Articular chondrocyte of knee joint (primary cell): ENCODE measurements around the gene ATPAF2. TPM values are rescaled to one million over a fixed set of nuclear protein-coding genes. Genes with fewer than 3 reads are reported as not detected.

Source experiments
- total RNA-seq: library from RNA; depleted of rRNA; stranded (reverse); fragments of >200 nt; gene quantifications from 2 replicates; pipeline ENCODE4 v1.2.3, GENCODE V29; 2012

ATPAF2 gene
- 14.8 and 18.4 TPM in 2 replicates for total RNA-seq

GRCh38 chr17:18038861-18039534, at the start of gene ATPAF2, which contains the start of gene GID4:
TSS of gene ATPAF2 (minus strand) at chr17:18039168. CDS start at chr17:18039013, 155 bp downstream.
TSS of gene GID4 (plus strand) at chr17:18039408. CDS start at chr17:18039465, 57 bp downstream.

DNA sequence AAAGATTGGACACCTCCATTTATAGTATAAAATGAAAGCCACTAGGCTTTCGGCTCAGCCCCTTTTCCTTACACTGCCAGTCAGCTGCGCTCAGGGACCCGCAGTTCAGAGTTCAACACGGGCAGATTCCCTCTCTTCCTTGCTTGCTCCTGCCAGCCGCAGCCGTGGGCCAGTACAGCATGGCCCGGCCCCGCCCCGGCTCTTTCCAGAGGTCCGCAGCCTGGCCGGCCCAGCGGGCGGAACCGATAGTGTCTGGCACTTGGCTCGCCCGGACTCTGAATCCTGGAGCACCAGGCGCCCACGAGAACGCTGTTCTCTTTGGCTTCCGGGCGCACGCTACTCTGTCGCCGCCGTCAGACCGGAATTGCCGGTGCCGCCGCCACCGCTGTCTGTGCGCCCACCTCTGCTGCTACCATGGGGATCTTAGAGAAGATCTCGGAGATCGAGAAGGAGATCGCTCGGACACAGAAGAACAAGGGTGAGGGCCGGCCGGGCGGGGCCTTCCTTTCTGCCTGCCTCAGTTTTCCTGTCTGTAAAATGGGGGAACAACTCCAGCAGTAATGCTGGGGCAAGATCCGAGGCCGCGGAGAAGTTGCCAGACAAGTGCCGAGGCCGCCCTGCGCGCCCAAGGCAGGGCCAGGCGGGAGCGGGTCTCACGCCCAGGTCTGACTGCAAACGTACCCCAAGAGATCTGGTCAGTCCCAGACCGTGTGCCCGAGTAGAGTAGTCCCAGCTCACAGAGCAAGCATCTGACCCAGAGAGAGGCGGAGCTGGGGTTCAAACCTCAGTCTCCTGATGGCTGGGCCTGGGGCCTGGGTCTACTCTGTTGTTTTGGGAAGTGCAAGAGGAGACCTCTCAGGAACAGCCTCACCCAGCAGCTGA, 48.9 kb upstream of the ATPAF2 start, which contains the start of gene DRG2:
Gene DRG2, plus strand, starts transcription at position 339 of the 882 bp plus-strand sequence. Its CDS starts 76 bp downstream, at position 415.

GRCh38 chr17:17972126-17972951, 66.6 kb downstream of the ATPAF2 start, which contains the start of the genes DRC3 and TOM1L2:
TSS of gene DRC3 (plus strand) at chr17:17972862. CDS start at chr17:17977599, 4,737 bp downstream.
TSS of gene TOM1L2 (minus strand) at chr17:17972400. CDS start at chr17:17972313, 87 bp downstream.

Other genes starting within 250 kb of the ATPAF2 start
- 26.4 and 47.6 TPM in 2 replicates for gene SREBF1, start 202.2 kb downstream of the ATPAF2 start, total RNA-seq
- 42.6 and 60.2 TPM in 2 replicates for gene TOM1L2, start 66.8 kb downstream of the ATPAF2 start, total RNA-seq
- gene DRC3, start 66.3 kb downstream of the ATPAF2 start, total RNA-seq, result 2.1 and 2.7 TPM in 2 replicates
- 14.2 and 18.0 TPM in 2 replicates for gene GID4, start 240 bp upstream of the ATPAF2 start, total RNA-seq
- gene DRG2, start 48.8 kb upstream of the ATPAF2 start, total RNA-seq, result 30.4 and 37.0 TPM in 2 replicates
- gene MYO15A, start 69.6 kb upstream of the ATPAF2 start, total RNA-seq, result 0.86 and 1.4 TPM in 2 replicates
- 147 and 150 TPM in 2 replicates for gene ALKBH5, start 144.7 kb upstream of the ATPAF2 start, total RNA-seq
- 39.0 and 39.9 TPM in 2 replicates for gene LLGL1, start 186.5 kb upstream of the ATPAF2 start, total RNA-seq
- gene FLII, start 219.6 kb upstream of the ATPAF2 start, total RNA-seq, result 226 and 239 TPM in 2 replicates
- 16.7 and 19.1 TPM in 2 replicates for gene MIEF2, start 221.5 kb upstream of the ATPAF2 start, total RNA-seq